Hepatocyte (in vitro differentiated cells): ENCODE results near the gene ARFGAP2.

Experiments used
- CTCF ChIP-seq: fragments of 200-600 bp; sonication (generic); IDR thresholded peaks from 2 replicates; pipeline ENCODE4 v1.5.1; 2016; ENCODE audit warnings: antibody characterized with exemption, mild to moderate bottlenecking; ENCODE audit not compliant: poor library complexity
- EZH2 ChIP-seq: fragments of 200-600 bp; sonication (generic); IDR thresholded peaks from 2 replicates; pipeline ENCODE4 v1.6.1; 2016; ENCODE audit warnings: antibody characterized with exemption, mild to moderate bottlenecking, borderline replicate concordance

- no peak for TF ChIP-seq CTCF
- TF ChIP-seq EZH2: no peak
These were observed 24.3 kb upstream of the ARFGAP2 start for GRCh38 chr11:47201015-47201414.
